Osteocyte (in vitro differentiated cells): ENCODE results near the gene RNF224. TPM values are rescaled to one million over a fixed set of nuclear protein-coding genes. Genes with fewer than 3 reads are reported as not detected.

Source experiments
- DNase-seq: peaks from one replicate; pipeline ENCODE4 v3.0.0; 2021; ENCODE audit warnings: mixed read lengths; ENCODE audit not compliant: unreplicated experiment; ENCODE audit errors: extremely low spot score
- H3K27ac Mint-ChIP-seq: one replicate; pipeline ENCODE4 v1.8.0; 2021; ENCODE audit warnings: mild to moderate bottlenecking, mixed read lengths; ENCODE audit not compliant: unreplicated experiment
- H3K27me3 Mint-ChIP-seq: one replicate; pipeline ENCODE4 v1.8.0; 2021; ENCODE audit warnings: mixed read lengths; ENCODE audit not compliant: unreplicated experiment
- H3K36me3 Mint-ChIP-seq: one replicate; pipeline ENCODE4 v1.8.0; 2021; ENCODE audit warnings: mixed read lengths; ENCODE audit not compliant: unreplicated experiment
- H3K4me1 Mint-ChIP-seq: one replicate; pipeline ENCODE4 v1.8.0; 2021; ENCODE audit warnings: mixed read lengths; ENCODE audit not compliant: unreplicated experiment
- H3K4me3 Mint-ChIP-seq: one replicate; pipeline ENCODE4 v1.8.0; 2021; ENCODE audit warnings: mild to moderate bottlenecking, moderate library complexity, mixed read lengths; ENCODE audit not compliant: unreplicated experiment
- H3K9me3 Mint-ChIP-seq: one replicate; pipeline ENCODE4 v1.8.0; 2021; ENCODE audit warnings: mixed read lengths; ENCODE audit not compliant: unreplicated experiment
- total RNA-seq: library from RNA; stranded (reverse); gene quantifications from 2 replicates; pipeline ENCODE4 v1.2.1, GENCODE V29; 2021
- TF ChIP-seq, protein P1 (sequence below): fragments of 200-600 bp; sonication (generic); IDR thresholded peaks from 2 replicates; pipeline ENCODE4 v1.5.0; 2021; ENCODE audit warnings: antibody characterized with exemption, mild to moderate bottlenecking, moderate library complexity

The RNF224 gene
- total RNA-seq, 1 donor from 2014 or later: not detected

DNA sequence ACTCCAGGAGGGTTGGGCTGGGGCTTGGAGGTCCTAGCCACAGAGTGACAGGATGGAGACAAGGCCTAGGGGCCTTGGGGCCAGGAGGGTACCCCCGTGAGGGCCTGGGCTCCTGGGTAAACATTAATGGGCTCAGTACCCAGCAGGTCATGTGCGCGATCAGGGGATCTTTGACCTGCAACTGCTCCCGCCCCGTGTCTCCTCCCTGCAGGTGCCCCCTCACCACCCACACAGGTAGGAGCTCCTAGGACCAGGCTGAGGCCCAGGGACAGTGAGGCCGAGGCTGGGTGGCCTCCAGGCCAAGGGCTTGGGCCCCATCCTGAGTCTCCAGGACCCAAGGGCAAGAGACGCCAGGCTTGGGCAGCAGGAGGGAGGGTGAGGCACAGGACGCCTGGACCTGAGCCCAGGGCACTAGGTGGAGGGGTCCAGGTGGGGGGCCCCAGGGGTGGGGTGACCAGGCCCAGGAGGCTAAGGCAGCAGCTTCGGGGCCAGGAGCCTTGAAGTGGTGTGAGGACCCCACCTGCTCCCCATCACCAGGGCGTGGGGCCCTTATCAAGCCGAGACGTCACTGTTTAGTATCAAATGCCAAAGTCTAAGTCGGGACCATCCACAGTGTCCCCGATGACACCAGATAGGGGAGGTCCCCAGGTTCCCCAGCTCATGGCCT is 3.5 kb downstream of the RNF224 start, which contains the start of gene SLC34A3:
SLC34A3 (plus strand) TSS at position 197 of the 667 bp plus-strand sequence. CDS start 802 bp downstream, outside the sequence.
- no peaks in the 10 kb centered on the region for H3K27me3 Mint-ChIP-seq
- no peak within 1 kb of the TSS for H3K4me3 Mint-ChIP-seq
- H3K27ac Mint-ChIP-seq: no peak within 1 kb of the TSS
- no peaks in the 10 kb centered on the region for H3K36me3 Mint-ChIP-seq
- TF ChIP-seq, protein P1, sequence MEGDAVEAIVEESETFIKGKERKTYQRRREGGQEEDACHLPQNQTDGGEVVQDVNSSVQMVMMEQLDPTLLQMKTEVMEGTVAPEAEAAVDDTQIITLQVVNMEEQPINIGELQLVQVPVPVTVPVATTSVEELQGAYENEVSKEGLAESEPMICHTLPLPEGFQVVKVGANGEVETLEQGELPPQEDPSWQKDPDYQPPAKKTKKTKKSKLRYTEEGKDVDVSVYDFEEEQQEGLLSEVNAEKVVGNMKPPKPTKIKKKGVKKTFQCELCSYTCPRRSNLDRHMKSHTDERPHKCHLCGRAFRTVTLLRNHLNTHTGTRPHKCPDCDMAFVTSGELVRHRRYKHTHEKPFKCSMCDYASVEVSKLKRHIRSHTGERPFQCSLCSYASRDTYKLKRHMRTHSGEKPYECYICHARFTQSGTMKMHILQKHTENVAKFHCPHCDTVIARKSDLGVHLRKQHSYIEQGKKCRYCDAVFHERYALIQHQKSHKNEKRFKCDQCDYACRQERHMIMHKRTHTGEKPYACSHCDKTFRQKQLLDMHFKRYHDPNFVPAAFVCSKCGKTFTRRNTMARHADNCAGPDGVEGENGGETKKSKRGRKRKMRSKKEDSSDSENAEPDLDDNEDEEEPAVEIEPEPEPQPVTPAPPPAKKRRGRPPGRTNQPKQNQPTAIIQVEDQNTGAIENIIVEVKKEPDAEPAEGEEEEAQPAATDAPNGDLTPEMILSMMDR: no peak
- no peaks in the 10 kb centered on the region for H3K9me3 Mint-ChIP-seq
- peaks cover 4% of the 10 kb centered on the region for H3K4me1 Mint-ChIP-seq
- DNase-seq: no peak

DNA sequence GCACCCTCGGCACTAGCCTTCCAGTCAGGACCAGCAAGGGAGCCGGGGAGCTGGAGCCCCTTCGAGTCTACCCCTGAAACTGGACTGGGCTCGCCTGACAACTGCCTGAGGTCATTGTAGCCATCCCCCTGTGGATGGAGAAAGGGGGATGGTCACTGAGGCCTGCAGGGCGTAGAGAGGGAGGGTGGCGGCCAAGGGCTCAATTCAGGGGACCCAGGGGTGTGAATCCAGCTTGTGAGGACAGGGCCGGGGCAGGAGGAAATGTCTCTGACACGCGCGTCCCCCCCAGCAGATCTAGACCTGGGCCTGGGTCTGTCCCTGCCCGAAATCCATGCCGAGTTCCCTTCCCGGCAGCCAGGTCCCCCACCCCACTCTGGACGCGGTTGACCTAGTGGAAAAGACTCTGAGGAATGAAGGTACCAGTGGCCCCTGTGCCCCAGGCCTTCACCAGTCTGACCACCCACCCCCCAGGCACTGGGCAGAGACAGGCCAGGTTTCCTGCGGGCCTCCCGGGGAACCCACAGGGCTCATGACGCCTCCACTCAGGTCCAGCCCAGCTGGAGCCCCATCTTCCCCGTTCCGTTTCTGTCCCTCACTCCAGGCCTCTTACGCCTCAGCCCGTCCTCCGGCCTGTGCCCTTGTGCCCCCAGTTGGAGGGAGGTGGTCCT is 4.2 kb downstream of the RNF224 start:
- H3K27ac Mint-ChIP-seq: no peak overlapping the region
- TF ChIP-seq, protein P1: no peak
- H3K4me3 Mint-ChIP-seq: no peak overlapping the region
- H3K27me3 Mint-ChIP-seq: no peaks in the 10 kb centered on the region
- H3K36me3 Mint-ChIP-seq: no peaks in the 10 kb centered on the region
- H3K9me3 Mint-ChIP-seq: no peaks in the 10 kb centered on the region
- peaks cover 4% of the 10 kb centered on the region for H3K4me1 Mint-ChIP-seq
- DNase-seq: no peak

DNA sequence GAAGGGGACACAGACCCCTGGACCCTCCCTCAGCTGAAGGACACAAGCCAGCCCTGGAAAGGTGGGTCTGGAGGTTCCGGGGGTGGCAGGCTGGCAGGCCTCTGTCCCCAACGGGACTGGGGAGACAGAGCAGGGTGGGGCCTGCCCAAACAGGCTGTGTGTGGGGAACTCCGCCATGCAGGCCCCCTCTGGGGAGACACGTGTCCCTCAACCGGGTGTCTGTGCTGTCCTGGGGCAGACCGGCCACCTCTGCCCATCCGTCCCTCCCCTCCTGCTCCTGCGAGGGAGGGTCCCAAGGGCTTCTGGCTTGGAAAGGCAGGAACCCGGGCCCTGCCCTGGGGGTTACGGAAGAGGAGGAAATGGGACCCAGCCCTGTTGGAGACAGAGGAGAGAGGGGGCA is 4.8 kb downstream of the RNF224 start:
- no peaks in the 10 kb centered on the region for H3K27me3 Mint-ChIP-seq
- no peak overlapping the region for H3K4me3 Mint-ChIP-seq
- no peak overlapping the region for H3K27ac Mint-ChIP-seq
- H3K9me3 Mint-ChIP-seq: no peaks in the 10 kb centered on the region
- no peak for DNase-seq
- H3K36me3 Mint-ChIP-seq: no peaks in the 10 kb centered on the region
- H3K4me1 Mint-ChIP-seq: peaks cover 4% of the 10 kb centered on the region
- TF ChIP-seq, protein P1: no peak

DNA sequence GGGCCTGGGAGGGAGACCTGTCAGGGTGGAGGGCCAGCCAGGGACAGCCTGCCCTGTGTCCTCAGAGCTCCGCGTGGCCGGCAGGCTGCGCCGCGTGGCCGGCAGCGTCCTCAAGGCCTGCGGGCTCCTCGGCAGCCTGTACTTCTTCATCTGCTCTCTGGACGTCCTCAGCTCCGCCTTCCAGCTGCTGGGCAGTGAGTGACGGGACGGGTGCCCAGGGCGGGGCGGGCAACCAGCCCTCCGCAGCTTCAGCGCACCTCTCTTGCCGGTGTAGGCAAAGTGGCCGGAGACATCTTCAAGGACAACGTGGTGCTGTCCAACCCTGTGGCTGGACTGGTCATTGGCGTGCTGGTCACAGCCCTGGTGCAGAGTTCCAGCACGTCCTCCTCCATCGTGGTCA is 5.2 kb downstream of the RNF224 start:
- peaks cover 2% of the 10 kb centered on the region for H3K4me1 Mint-ChIP-seq
- H3K4me3 Mint-ChIP-seq: no peak overlapping the region
- no peaks in the 10 kb centered on the region for H3K9me3 Mint-ChIP-seq
- DNase-seq: no peak
- no peak overlapping the region for H3K27ac Mint-ChIP-seq
- H3K36me3 Mint-ChIP-seq: no peaks in the 10 kb centered on the region
- TF ChIP-seq, protein P1: no peak
- no peaks in the 10 kb centered on the region for H3K27me3 Mint-ChIP-seq
